GM18508 (cell line): Measurements from ENCODE around the gene TTC3.

ENCODE experiments used
- ATAC-seq: cut with Tn5 transposase; IDR thresholded peaks from one replicate; pipeline ENCODE4 v1.9.1; 2021; ENCODE audit warnings: moderate number of reproducible peaks; ENCODE audit not compliant: insufficient read depth, unreplicated experiment

TTC3 gene

GRCh38 chr21:37060296-37060695 is 12.8 kb upstream of the TTC3 start:
- ATAC-seq, result no peak

- no peak for ATAC-seq
Observed at GRCh38 chr21:37061926-37062592, 11.0 kb upstream of the TTC3 start.

GRCh38 chr21:37062593-37062935 is 10.5 kb upstream of the TTC3 start:
- ATAC-seq, result no peak

- ATAC-seq, result no peak
Observed at GRCh38 chr21:37063433-37063832, 9.6 kb upstream of the TTC3 start.

GRCh38 chr21:37064841-37065240 is 8.2 kb upstream of the TTC3 start:
- ATAC-seq, result no peak

GRCh38 chr21:37065561-37066177 is 7.4 kb upstream of the TTC3 start:
- ATAC-seq, result no peak

GRCh38 chr21:37071561-37072273 is 1.3 kb upstream of the TTC3 start:
- no peak for ATAC-seq

GRCh38 chr21:37072274-37072987 is 623 bp upstream of the TTC3 start:
- ATAC-seq, result no peak

GRCh38 chr21:37073417-37074196 is 553 bp downstream of the TTC3 start:
- no peak for ATAC-seq

- ATAC-seq, result no peak
Observed at GRCh38 chr21:37074197-37074510, 1.1 kb downstream of the TTC3 start.

- ATAC-seq, result no peak
Observed at GRCh38 chr21:37074546-37074945, 1.5 kb downstream of the TTC3 start.

- no peak for ATAC-seq
Observed at GRCh38 chr21:37075214-37075770, 2.2 kb downstream of the TTC3 start.

GRCh38 chr21:37076087-37076850 is 3.2 kb downstream of the TTC3 start:
- ATAC-seq, result no peak

- no peak for ATAC-seq
Observed at GRCh38 chr21:37077403-37077802, 4.3 kb downstream of the TTC3 start.

GRCh38 chr21:37079211-37079824 is 6.3 kb downstream of the TTC3 start:
- no peak for ATAC-seq

- no peak for ATAC-seq
Observed at GRCh38 chr21:37082375-37082774, 9.3 kb downstream of the TTC3 start.

- no peak for ATAC-seq
Observed at GRCh38 chr21:37082856-37083528, 9.9 kb downstream of the TTC3 start.

GRCh38 chr21:37085726-37086125 is 12.7 kb downstream of the TTC3 start:
- no peak for ATAC-seq

- no peak for ATAC-seq
Observed at GRCh38 chr21:37087188-37087587, 14.1 kb downstream of the TTC3 start.
